Activated CD8-positive, alpha-beta T cell treated with anti-CD3 and anti-CD28 coated beads, Interleukin-2, amount 10 ng/mL, durations not matched to agents 7 days and 5 days (primary cell): Measurements from ENCODE around the gene TIE1. TPM values are rescaled to one million over a fixed set of nuclear protein-coding genes. Genes with fewer than 3 reads are reported as not detected.

Experiments used
- ATAC-seq: fragments of 150-1000 bp; cut with Tn5 transposase; one replicate; pipeline ENCODE4 v1.10.0; 2021; ENCODE audit warnings: moderate library complexity
- CTCF ChIA-PET: fragments of 350-600 bp; sonication (Branson Sonifier 250); formaldehyde crosslinking; loops from one replicate; lab custom pipeline; 2021; ENCODE audit warnings: antibody characterized with exemption; lab: Charles Lee
- POLR2A ChIA-PET: fragments of 350-600 bp; sonication (Branson Sonifier 250); formaldehyde crosslinking; loops from one replicate; lab custom pipeline; 2021; ENCODE audit warnings: antibody characterized with exemption; lab: Charles Lee
- DNase-seq: peaks from one replicate; pipeline ENCODE4 v3.0.0-alpha.2; 2020
- H3K27ac Mint-ChIP-seq: one replicate; pipeline ENCODE4 v1.8.0; 2021; ENCODE audit warnings: mild to moderate bottlenecking, mixed read lengths
- H3K27me3 Mint-ChIP-seq: one replicate; pipeline ENCODE4 v1.8.0; 2021; ENCODE audit warnings: low read depth, mixed read lengths
- H3K36me3 Mint-ChIP-seq: one replicate; pipeline ENCODE4 v1.8.0; 2021; ENCODE audit warnings: low read depth, mixed read lengths
- H3K4me1 Mint-ChIP-seq: one replicate; pipeline ENCODE4 v1.8.0; 2021; ENCODE audit warnings: low read depth, mixed read lengths
- H3K4me3 Mint-ChIP-seq: one replicate; pipeline ENCODE4 v1.8.0; 2021; ENCODE audit warnings: mild to moderate bottlenecking, mixed read lengths
- H3K9me3 Mint-ChIP-seq: one replicate; pipeline ENCODE4 v1.8.0; 2022; ENCODE audit warnings: mixed read lengths; ENCODE audit not compliant: insufficient read depth
- total RNA-seq, 2 experiments: library from RNA; stranded (reverse); gene quantifications; one replicate each; pipeline ENCODE4 v1.2.3, GENCODE V29; 2021

Gene TIE1
- total RNA-seq, 2 experiments from 2014 or later, result 0.53 to 1.3 TPM

DNA sequence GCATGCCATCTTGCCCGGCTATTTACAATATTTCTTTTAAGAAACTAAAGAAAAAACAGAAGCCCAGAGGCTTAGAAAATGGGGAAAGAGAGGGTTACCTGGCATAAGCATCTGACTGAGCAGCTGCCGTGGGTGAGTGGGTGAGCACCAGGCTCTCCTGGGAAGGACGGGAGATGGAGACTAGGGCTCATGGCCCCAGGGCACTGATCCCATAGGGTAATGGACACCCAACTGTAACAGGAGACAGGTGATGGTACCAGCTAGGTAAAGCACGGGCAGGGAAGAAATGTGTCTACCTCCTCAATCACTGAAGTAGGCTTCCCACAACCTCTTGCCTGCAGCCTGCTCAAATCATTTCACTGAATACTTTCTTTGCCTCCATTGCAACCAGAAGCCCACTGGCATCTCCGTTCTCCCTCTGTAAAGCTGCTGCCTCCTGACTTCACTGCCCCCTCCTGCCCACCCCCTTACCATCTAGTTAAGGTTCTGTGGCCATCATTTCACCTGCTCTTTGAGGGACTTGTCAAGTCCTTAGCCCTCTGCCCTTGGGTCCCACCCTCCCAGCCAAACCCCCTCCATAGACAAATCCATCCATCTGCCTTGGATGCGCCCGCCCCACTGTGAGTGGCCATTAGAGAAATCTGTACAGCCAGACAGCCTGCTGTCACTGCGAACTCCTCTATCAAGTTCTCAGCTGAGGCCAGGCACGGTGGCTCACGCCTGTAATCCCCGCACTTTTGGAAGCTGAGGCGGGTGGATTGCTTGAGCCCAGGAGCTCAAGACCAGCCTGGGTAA lies 24.8 kb upstream of the TIE1 start:
- Mint-ChIP-seq H3K9me3 (no peaks in the 10 kb centered on the region), H3K27ac (peak overlapping the region; percentile 63), H3K4me3 (no peak overlapping the region), H3K27me3 (peaks cover 6% of the 10 kb centered on the region), H3K4me1 (peaks cover 25% of the 10 kb centered on the region), H3K36me3 (peaks cover 11% of the 10 kb centered on the region)
- DNase-seq (no peak), ATAC-seq (no peak)
- POLR2A ChIA-PET, result no interaction called here
- CTCF ChIA-PET, result no interaction called here

DNA sequence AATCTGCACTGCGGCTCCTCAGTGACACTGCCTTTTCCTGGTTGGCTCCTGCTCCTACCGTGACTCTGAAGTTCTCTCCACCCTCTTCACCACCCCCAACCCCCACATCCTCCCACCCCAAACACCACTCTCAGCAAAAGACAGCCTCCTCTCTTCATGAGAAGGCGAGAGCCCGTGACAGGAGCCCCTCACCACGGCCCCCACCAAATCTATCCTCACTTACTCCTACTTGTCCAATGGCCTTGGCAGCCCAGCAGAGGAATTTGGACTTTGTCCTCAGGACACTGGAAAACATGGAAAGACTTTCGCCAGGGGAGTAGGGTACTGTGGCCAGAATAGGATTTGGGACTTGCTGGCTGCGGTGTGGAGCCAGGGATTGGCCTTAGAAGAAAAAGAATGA lies 24.1 kb upstream of the TIE1 start:
- ATAC-seq, result no peak
- CTCF ChIA-PET, result no interaction called here
- peaks cover 11% of the 10 kb centered on the region for H3K36me3 Mint-ChIP-seq

DNA sequence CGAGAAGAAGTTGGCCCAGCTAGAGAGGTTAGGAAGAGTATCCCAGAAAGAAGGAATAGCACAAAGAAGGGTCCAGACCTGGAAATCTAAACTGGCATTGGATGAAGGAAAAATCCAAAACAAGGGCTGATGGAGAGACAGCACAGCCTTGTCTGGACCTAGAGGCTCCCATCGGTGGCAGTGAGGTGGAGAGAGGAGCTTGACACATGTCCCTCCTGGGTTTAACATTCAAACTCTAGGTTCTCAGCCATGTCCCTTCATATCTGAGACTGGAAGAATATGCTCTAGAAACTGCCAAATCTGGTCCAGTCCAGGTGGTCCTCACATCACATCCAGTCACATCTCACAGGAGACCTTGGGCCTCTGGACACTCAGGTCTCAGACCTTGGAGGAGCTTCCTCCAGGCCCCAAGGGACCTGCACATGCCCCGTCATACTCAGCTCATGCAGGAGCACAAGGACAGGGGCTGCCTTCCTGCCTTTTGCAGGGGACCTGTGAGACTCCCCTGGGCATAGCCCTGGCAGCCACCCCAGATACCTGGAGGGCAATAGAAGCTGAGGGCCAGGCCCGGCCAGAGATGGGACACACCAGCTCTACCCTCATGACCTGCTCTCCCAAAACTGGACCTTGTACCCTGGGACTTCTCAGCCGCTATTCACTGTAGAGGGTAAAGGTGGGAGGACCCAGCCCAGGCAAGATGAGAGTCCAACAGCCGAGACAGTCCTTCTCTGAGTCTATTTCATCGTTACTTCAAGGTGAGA lies 23.5 kb upstream of the TIE1 start:
- ChIA-PET POLR2A (interaction anchor here (1.3 kb wide), 1 partner anchor 9 kb away, joined by 3 read pairs; the partner anchor contains the start of gene C1orf210), CTCF (no interaction called here)
- H3K4me3 Mint-ChIP-seq, result no peak overlapping the region
- DNase-seq (no peak), ATAC-seq (no peak)
- H3K27me3 Mint-ChIP-seq, result peaks cover 4% of the 10 kb centered on the region
- H3K36me3 Mint-ChIP-seq, result peaks cover 11% of the 10 kb centered on the region
- no peaks in the 10 kb centered on the region for H3K9me3 Mint-ChIP-seq
- H3K27ac Mint-ChIP-seq, result no peak overlapping the region
- H3K4me1 Mint-ChIP-seq, result peaks cover 23% of the 10 kb centered on the region

More for the DNA sequence above, 24.1 kb upstream of the TIE1 start:
- Mint-ChIP-seq H3K9me3 (no peaks in the 10 kb centered on the region), H3K27ac (peak overlapping the region; percentile 63), H3K4me1 (peaks cover 23% of the 10 kb centered on the region), H3K27me3 (peaks cover 6% of the 10 kb centered on the region), H3K4me3 (no peak overlapping the region)
- POLR2A ChIA-PET, result no interaction called here
- no peak for DNase-seq

DNA sequence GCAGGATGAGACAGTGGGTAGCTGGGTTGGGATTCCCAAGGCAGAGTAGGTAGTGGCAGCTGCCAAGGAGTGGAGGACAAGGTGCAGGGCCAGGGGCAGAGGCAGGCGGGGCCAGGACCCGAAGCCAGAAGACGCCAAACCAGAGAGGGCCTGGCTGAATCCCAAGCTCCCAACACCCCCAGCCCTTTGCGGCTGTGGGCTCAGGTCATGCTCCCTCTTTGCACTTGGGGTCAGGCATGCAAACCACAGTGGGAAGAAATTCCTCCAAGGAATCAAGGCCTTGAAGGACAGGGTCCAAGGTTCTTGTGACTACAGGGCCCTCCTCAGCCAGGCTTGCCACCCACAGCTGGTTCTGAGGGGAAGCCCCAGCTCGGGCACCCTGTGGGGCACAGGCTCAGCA lies 21.6 kb upstream of the TIE1 start:
- Mint-ChIP-seq H3K27ac (no peak overlapping the region), H3K36me3 (peaks cover 9% of the 10 kb centered on the region), H3K9me3 (no peaks in the 10 kb centered on the region), H3K4me1 (peaks cover 21% of the 10 kb centered on the region), H3K4me3 (no peak overlapping the region), H3K27me3 (peaks cover 4% of the 10 kb centered on the region)
- ATAC-seq (no peak), DNase-seq (no peak)
- ChIA-PET CTCF (no interaction called here), POLR2A (interaction anchor here (0.8 kb wide), 1 partner anchor 79 kb away, joined by 3 read pairs; no protein-coding TSS in a partner anchor)

DNA sequence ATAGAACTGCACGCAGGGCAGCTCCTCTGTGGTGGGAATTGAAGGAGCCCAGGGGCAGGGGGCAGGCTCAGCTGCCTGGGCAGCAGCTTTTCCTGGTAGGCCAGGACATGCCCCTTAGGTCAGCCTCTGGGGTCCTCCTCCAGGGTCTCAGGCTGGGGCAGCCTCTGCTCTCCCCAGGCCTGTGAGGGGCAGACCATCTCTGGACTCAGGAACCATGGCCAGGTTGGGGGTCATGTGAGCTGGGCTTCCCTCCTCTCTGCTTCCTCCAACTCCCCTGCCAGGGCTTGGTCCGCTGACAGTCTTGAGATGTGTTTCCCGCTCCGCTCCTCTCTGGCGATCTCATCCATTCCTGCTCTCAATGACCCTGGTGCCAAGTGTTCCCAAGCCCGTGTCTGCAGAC lies 21.1 kb upstream of the TIE1 start:
- Mint-ChIP-seq H3K4me3 (no peak overlapping the region), H3K27ac (no peak overlapping the region), H3K36me3 (peaks cover 5% of the 10 kb centered on the region), H3K27me3 (peaks cover 4% of the 10 kb centered on the region), H3K9me3 (no peaks in the 10 kb centered on the region), H3K4me1 (peaks cover 16% of the 10 kb centered on the region)
- DNase-seq (no peak), ATAC-seq (no peak)
- ChIA-PET POLR2A (interaction anchor here (1.0 kb wide), 1 partner anchor 16 kb away, joined by 3 read pairs; no protein-coding TSS in a partner anchor), CTCF (no interaction called here)

- POLR2A ChIA-PET, result no interaction called here
- CTCF ChIA-PET, result no interaction called here
- ATAC-seq, result no peak
These were observed 20.1 kb upstream of the TIE1 start for GRCh38 chr1:43280692-43281091.

DNA sequence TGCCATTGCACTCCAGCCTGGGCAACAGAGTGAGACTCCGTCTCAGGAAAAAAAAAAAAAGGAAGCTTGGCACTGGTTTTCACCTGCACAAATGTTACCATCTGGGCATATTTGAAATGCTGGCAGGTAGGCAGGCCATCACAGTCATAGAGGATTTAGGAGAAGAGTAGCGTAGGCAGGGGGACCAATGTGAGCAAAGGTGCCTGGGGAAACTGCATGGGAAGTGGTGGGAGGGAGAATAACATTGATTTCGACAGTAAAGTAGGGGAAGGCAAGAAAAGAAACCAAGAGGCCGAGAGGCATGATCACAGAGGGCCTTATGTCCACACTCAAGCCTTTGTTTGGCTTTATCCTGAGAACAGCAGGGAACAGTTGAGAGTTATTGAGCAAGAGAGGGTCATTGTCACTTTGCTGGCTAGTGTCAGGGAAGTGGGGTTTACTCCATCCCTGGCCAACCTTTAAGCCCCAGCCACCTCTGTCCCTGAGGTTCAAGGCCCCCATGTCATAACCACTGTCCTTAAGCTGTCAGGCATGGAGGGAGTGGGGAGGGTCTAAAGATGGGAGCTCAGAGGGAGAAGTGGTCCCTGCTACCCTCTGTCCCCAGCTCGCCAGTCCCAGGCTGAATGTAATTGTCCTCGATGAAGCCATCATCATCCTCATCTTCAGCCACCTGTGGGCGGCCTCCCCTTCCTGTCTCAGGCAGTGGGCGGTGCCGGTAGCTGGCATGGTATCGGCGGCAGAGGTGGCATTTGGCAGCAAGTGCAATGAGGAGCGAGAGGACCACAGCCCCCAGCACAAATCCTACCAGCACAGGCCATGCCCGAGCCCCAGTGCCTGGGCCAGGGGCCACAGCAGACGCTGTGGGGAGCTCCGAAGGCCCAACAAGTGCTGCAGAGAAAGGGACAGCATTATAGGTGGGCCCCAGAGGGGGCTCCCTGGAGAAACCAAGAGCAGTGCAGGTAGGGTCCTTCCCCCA lies 18.3 kb upstream of the TIE1 start:
- Mint-ChIP-seq H3K9me3 (no peaks in the 10 kb centered on the region), H3K27ac (no peak overlapping the region), H3K4me1 (no peaks in the 10 kb centered on the region), H3K27me3 (peaks cover 8% of the 10 kb centered on the region), H3K4me3 (no peak overlapping the region), H3K36me3 (no peaks in the 10 kb centered on the region)
- DNase-seq (no peak), ATAC-seq (no peak)
- ChIA-PET CTCF (no interaction called here), POLR2A (interaction anchor here (0.8 to 1.2 kb wide), 2 partner anchors 13 to 66 kb away, joined by 3 to 5 read pairs; no protein-coding TSS in a partner anchor)

More at GRCh38 chr1:43280692-43281091, 20.1 kb upstream of the TIE1 start:
- no peak for DNase-seq
- Mint-ChIP-seq H3K27ac (no peak overlapping the region), H3K4me1 (peaks cover 9% of the 10 kb centered on the region), H3K36me3 (no peaks in the 10 kb centered on the region), H3K9me3 (no peaks in the 10 kb centered on the region), H3K27me3 (peaks cover 4% of the 10 kb centered on the region), H3K4me3 (no peak overlapping the region)

DNA sequence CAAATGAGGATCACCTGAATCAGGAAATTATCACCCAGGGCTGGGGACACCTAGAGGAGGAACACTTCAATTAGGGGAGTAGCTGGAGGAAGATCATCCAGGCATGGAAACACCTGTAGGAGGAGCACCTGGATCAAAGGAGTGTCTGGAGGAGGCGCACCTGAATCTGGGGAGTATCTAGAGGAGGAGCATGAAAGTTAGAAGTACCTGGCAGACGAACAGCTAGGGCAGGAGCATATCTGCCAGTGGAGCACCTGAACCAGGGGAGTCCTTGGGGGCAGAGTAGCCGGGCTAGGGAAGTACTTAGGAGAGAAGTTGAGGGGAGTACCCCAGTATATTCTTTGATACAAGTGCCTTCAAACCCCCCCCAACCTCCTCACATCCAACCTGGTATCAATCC lies 16.7 kb upstream of the TIE1 start:
- ChIA-PET CTCF (no interaction called here), POLR2A (interaction anchor here (1.2 kb wide), 1 partner anchor 11 kb away, joined by 5 read pairs; no protein-coding TSS in a partner anchor)
- H3K27ac Mint-ChIP-seq, result no peak overlapping the region
- no peak overlapping the region for H3K4me3 Mint-ChIP-seq
- H3K27me3 Mint-ChIP-seq, result peaks cover 11% of the 10 kb centered on the region
- no peak for ATAC-seq
- no peaks in the 10 kb centered on the region for H3K9me3 Mint-ChIP-seq
- no peaks in the 10 kb centered on the region for H3K36me3 Mint-ChIP-seq
- H3K4me1 Mint-ChIP-seq, result no peaks in the 10 kb centered on the region
- no peak for DNase-seq

GRCh38 chr1:43284546-43285110 lies 16.2 kb upstream of the TIE1 start:
- POLR2A ChIA-PET, result no interaction called here
- H3K36me3 Mint-ChIP-seq, result no peaks in the 10 kb centered on the region
- DNase-seq (no peak), ATAC-seq (no peak)
- H3K27ac Mint-ChIP-seq, result no peak overlapping the region
- H3K9me3 Mint-ChIP-seq, result no peaks in the 10 kb centered on the region
- CTCF ChIA-PET, result interaction anchor here (1.5 kb wide), 1 partner anchor 74 kb away, joined by 4 read pairs; the partner anchor contains the start of gene CDC20
- H3K4me1 Mint-ChIP-seq, result no peaks in the 10 kb centered on the region
- H3K27me3 Mint-ChIP-seq, result peaks cover 11% of the 10 kb centered on the region
- H3K4me3 Mint-ChIP-seq, result no peak overlapping the region

- POLR2A ChIA-PET, result interaction anchor here (1.1 kb wide), 1 partner anchor 8 kb away, joined by 3 read pairs; no protein-coding TSS in a partner anchor
These were observed 15.4 kb upstream of the TIE1 start, which contains the start of gene C1orf210 for GRCh38 chr1:43285269-43285990. C1orf210 (minus strand) TSS chr1:43285581; CDS start chr1:43283270, 2,311 bp downstream.

More at GRCh38 chr1:43285269-43285990, 15.4 kb upstream of the TIE1 start, which contains the start of gene C1orf210:
- H3K36me3 Mint-ChIP-seq, result no peaks in the 10 kb centered on the region
- no peaks in the 10 kb centered on the region for H3K4me1 Mint-ChIP-seq
- ATAC-seq (no peak), DNase-seq (no peak)
- no peak within 1 kb of the TSS for H3K4me3 Mint-ChIP-seq
- H3K27ac Mint-ChIP-seq, result no peak within 1 kb of the TSS
- H3K27me3 Mint-ChIP-seq, result peaks cover 7% of the 10 kb centered on the region
- CTCF ChIA-PET, result interaction anchor here (0.8 to 1.5 kb wide), 2 partner anchors 27 to 73 kb away, joined by 3 to 4 read pairs; partner anchors contain the start of gene CDC20
- H3K9me3 Mint-ChIP-seq, result no peaks in the 10 kb centered on the region
